ENCODE measurements around the gene THYN1.

The THYN1 gene

DNA sequence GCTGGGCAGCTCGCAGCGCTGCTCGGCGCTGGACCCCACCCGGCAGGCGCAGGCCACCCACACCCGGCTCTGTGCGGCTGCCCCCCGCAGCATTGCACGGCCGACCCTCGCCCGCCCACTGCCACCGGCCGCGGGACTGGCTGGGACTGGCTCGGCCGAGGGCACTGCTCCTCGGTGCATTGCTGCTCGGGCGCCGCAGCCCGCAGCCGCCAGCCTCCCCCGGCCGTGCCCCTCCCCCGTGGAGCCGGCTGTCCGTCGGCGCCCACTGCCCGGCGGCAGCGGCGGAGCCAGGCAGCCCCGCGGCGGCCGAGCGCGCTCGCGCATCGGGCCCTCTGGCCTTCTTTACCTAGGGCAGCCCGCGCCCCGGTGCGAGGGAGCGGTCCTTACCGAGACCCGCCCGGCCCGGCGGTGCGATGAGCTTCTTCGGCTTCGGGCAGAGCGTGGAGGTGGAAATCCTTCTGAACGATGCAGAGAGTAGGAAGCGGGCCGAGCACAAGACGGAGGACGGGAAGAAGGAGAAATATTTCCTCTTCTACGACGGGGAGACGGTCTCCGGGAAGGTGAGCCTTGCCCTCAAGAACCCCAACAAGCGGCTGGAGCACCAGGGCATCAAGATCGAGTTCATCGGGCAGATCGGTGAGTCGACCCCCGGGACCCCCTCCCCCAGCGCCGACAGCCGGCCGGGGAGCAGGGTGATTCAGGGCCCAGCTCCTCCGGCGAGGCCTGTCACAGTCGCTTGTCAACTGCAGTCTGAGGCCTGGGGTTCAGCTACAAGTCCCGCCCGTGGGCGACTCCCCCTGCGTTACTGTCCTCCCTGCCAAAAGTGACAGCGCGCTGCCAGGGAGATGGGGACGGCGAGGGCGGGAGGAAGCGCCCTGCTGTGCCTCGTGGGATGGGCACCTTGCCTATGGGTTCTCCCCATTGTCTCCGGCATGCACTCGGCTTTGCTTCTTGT is 28.2 kb downstream of the THYN1 start:
- H3K36me3 ChIP-seq (ENCODE audit: control insufficient read depth, insufficient read depth, low read length): no peaks in the 10 kb centered on the region
- peak overlapping the region; percentile 60 for H3K27ac ChIP-seq
- H3K4me1 ChIP-seq: peaks cover 3% of the 10 kb centered on the region
- H3K9ac ChIP-seq: no peak overlapping the region
- TF ChIP-seq CTCF (IDR thresholded peaks at IDR 0.05): no peak
- peak overlapping the region; percentile 95 for H2AFZ ChIP-seq
- H3K4me3 ChIP-seq (ENCODE audit: low read depth, low read length): peak overlapping the region; percentile 63
- peaks cover 37% of the 10 kb centered on the region for H3K79me2 ChIP-seq
- H3K9me3 ChIP-seq (ENCODE audit: control insufficient read depth, low read length): no peaks in the 10 kb centered on the region
- no peaks in the 10 kb centered on the region for H3K27me3 ChIP-seq (ENCODE audit: control insufficient read depth, insufficient read depth, low read length)
- peak overlapping the region; percentile 90 for H3K4me2 ChIP-seq (ENCODE audit: low read length)

DNA sequence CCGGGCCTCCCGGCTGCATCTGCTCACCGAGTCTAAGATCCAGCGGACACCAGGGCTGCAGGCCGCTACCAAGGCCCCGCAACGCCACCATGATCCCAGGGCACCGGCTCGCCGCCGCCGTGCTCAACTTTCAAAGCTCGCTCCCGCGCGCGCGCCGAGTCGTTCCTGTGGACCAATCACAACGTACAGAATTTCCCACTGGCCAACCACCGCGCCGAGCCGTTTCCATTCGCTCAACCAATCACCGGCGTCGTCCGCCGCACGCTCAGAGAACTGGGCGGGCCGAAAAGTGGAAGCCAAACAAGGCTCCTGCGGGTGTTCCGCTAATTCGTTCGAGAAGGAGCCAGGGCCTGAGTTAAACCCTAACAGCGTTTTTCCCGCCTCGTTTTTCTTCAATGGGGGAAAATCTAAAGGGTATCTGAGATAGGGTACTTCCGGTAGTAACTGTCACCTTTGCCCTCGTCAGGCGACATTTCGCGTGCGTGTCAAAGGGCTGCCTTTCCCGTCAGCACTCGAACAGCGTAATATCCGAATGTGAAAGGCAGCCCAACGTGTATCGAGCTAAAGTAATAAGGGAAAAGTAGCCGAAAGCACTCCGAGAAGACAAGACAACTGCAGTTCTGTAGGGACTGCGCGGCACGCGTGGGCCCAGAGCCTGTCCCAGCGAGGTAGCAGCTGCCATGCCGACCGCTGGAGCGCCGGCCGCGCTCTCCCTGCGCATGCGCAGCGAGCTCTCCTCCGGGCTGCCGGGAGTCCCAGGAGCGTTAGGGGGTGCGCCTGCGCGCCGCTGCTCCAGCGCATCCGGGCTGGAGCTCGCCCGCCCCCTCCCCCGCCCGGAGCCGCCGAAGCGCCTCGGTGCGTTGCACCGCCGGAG is 29.1 kb downstream of the THYN1 start, which contains the start of the genes NCAPD3 and VPS26B:
TSS of gene NCAPD3 (minus strand) at position 132 of the 874 bp plus-strand sequence. CDS start at position 91, 41 bp downstream.
TSS of gene VPS26B (plus strand) at position 836 of the 874 bp plus-strand sequence. CDS start 452 bp downstream, outside the sequence.
- H2AFZ ChIP-seq: peak within 1 kb of the TSS; percentile 95
- H3K36me3 ChIP-seq (ENCODE audit: control insufficient read depth, insufficient read depth, low read length): no peaks in the 10 kb centered on the region
- H3K4me2 ChIP-seq (ENCODE audit: low read length): peak within 1 kb of the TSS; percentile 98
- H3K4me3 ChIP-seq (ENCODE audit: low read depth, low read length): peak within 1 kb of the TSS; percentile 83
- H3K79me2 ChIP-seq: peaks cover 34% of the 10 kb centered on the region
- H3K27me3 ChIP-seq (ENCODE audit: control insufficient read depth, insufficient read depth, low read length): no peaks in the 10 kb centered on the region
- H3K4me1 ChIP-seq: peaks cover 3% of the 10 kb centered on the region
- TF ChIP-seq CTCF (IDR thresholded peaks at IDR 0.05): no peak
- H3K9me3 ChIP-seq (ENCODE audit: control insufficient read depth, low read length): no peaks in the 10 kb centered on the region
- peak within 1 kb of the TSS; percentile 95 for H3K27ac ChIP-seq
- peak within 1 kb of the TSS; percentile 53 for H3K9ac ChIP-seq

DNA sequence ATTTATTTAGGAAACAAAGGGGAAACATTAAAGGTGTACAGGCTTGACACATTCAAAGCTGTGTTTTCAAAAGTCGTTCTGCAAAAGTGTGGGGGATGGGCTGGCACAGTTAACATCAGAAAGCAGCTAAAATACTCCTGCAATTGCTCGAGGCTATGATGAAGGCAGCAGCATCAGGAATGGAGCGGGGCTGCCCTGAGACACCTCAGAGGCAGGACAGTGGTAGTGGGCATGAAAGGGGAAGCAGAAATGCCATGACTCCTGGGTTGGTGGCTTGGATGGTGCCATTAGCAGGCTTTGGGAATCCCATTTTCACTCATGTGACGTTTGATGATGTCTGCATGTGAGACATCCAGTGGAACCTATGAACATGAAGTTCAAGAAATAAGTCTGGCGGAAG is 30.0 kb downstream of the THYN1 start:
- H3K27ac ChIP-seq: no peak overlapping the region
- H3K9me3 ChIP-seq (ENCODE audit: control insufficient read depth, low read length): no peaks in the 10 kb centered on the region
- H3K27me3 ChIP-seq (ENCODE audit: control insufficient read depth, insufficient read depth, low read length): no peaks in the 10 kb centered on the region
- H3K79me2 ChIP-seq: peaks cover 30% of the 10 kb centered on the region
- no peak overlapping the region for H2AFZ ChIP-seq
- no peak for TF ChIP-seq CTCF (IDR thresholded peaks at IDR 0.05)
- peaks cover 3% of the 10 kb centered on the region for H3K4me1 ChIP-seq
- H3K36me3 ChIP-seq (ENCODE audit: control insufficient read depth, insufficient read depth, low read length): no peaks in the 10 kb centered on the region
- peak overlapping the region; percentile 98 for H3K4me2 ChIP-seq (ENCODE audit: low read length)
- H3K9ac ChIP-seq: no peak overlapping the region
- H3K4me3 ChIP-seq (ENCODE audit: low read depth, low read length): peak overlapping the region; percentile 83

DNA sequence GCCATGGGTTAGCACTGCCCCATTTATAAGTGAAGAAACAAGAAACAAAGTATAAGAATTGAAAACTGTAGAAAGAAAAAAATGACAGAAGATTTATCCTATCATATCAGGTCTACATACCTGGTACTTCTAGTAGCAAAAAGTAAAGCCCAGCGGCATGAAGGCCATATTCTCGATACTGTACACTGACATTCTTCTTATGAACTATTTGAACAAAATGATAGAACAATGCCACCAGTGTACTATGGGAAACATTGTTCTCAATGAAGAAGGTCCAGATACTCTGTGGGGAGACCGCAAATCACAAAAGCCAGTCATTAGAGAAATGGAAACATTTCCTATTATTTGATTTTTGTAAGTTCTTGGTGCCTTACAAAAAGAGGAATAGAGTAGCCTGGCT is 36.3 kb downstream of the THYN1 start:
- Histone ChIP-seq H3K4me3 (ENCODE audit: low read depth, low read length) (no peak overlapping the region), H3K27me3 (ENCODE audit: control insufficient read depth, insufficient read depth, low read length) (no peaks in the 10 kb centered on the region), H3K9me3 (ENCODE audit: control insufficient read depth, low read length) (no peaks in the 10 kb centered on the region), H3K79me2 (no peaks in the 10 kb centered on the region), H3K27ac (no peak overlapping the region), H3K36me3 (ENCODE audit: control insufficient read depth, insufficient read depth, low read length) (no peaks in the 10 kb centered on the region), H3K9ac (no peak overlapping the region), H3K4me2 (ENCODE audit: low read length) (no peak overlapping the region), H2AFZ (no peak overlapping the region), H3K4me1 (no peaks in the 10 kb centered on the region)
- TF ChIP-seq CTCF (IDR thresholded peaks at IDR 0.05): no peak
